HepG2 (cell line): ENCODE data around the gene MAP2K7. TPM values are rescaled to one million over a fixed set of nuclear protein-coding genes. Genes with fewer than 3 reads are reported as not detected.

Experiments used
- ATAC-seq: fragments of 200-7000 bp; cut with Tn5 transposase; 3 replicates; pipeline ENCODE4 v1.9.1; 2020; ENCODE audit warnings: mild to moderate bottlenecking, moderate library complexity
- BruUV-seq: library from RNA; stranded (reverse); fragments of 400-500 nt; replicated peaks from 2 replicates; lab custom pipeline; 2021; lab: Mats Ljungman, UMichigan
- CTCF ChIA-PET: fragments of 300-600 bp; formaldehyde crosslinking; extraction: SDS; loops from one replicate; lab custom pipeline; 2021; ENCODE audit warnings: low total read pairs, inconsistent platforms, low intra/inter-chr PET ratio; lab: Yijun Ruan, JAX
- POLR2A ChIA-PET: fragments of 350-600 bp; sonication (Branson Sonifier 250); formaldehyde crosslinking; loops from one replicate; lab custom pipeline; 2020; ENCODE audit warnings: antibody characterized with exemption, inconsistent platforms; lab: Yijun Ruan, JAX
- DNase-seq: peaks from one replicate; pipeline ENCODE4 v3.0.0-alpha.2; 2015; ENCODE audit warnings: low spot score
- FAIRE-seq: peaks from 3 replicates; lab custom pipeline; 2011; peaks lifted over from hg19 to GRCh38; lab: Jason Lieb, UNC
- H2AFZ ChIP-seq: one replicate; pipeline ENCODE4 v1.6.1; 2011; ENCODE audit warnings: low read length, inconsistent platforms
- H3K27ac ChIP-seq: fragments of 300-600 bp; 3 replicates; pipeline ENCODE4 v1.8.0; 2011; ENCODE audit warnings: mixed run types, mild to moderate bottlenecking, mixed read lengths, low read length, inconsistent platforms; ENCODE audit not compliant: insufficient read depth; ENCODE audit errors: extremely low read length
- H3K27me3 ChIP-seq, 2 experiments: fragments of 200-600 bp in 1 of 2; 2 replicates in 1 of 2; 3 replicates in 1 of 2; pipeline versions ENCODE4 v1.6.0 to v1.8.0; 2011; ENCODE audit warnings: low read length in 2 of 2, mild to moderate bottlenecking in 2 of 2, moderate library complexity in 2 of 2, inconsistent platforms in 1 of 2; ENCODE audit not compliant: insufficient read depth in 2 of 2, control insufficient read depth in 1 of 2
- H3K36me3 ChIP-seq, 2 experiments: fragments of 200-600 bp in 1 of 2; replicated peaks in 1 of 2; 2 replicates in 1 of 2; 3 replicates in 1 of 2; pipeline versions ENCODE4 v1.5.1 to v1.8.0; 2011; ENCODE audit warnings: low read length in 2 of 2, inconsistent platforms in 1 of 2; ENCODE audit not compliant: insufficient read depth in 2 of 2, control insufficient read depth in 1 of 2
- H3K4me1 ChIP-seq: 2 replicates; pipeline ENCODE4 v1.5.1; 2012; ENCODE audit warnings: low read length, inconsistent platforms; ENCODE audit not compliant: insufficient read depth
- H3K4me2 ChIP-seq: 2 replicates; pipeline ENCODE4 v1.6.0; 2011; ENCODE audit warnings: low read depth, low read length, inconsistent platforms
- H3K4me3 ChIP-seq, 3 experiments: fragments of 200-600 bp in 1 of 3; sonication (generic), shearing (Covaris generic) in 1 of 3; replicated peaks in 1 of 3; 2 replicates each; pipeline ENCODE4 v1.5.1; 2011 to 2016; ENCODE audit warnings: low read length in 3 of 3, inconsistent platforms in 2 of 3, low read depth in 2 of 3, mild to moderate bottlenecking in 2 of 3, control low read depth in 1 of 3, mixed read lengths in 1 of 3; ENCODE audit not compliant: insufficient read depth in 1 of 3
- H3K79me2 ChIP-seq: one replicate; pipeline ENCODE4 v1.6.1; 2011; ENCODE audit warnings: low read length, inconsistent platforms; ENCODE audit not compliant: insufficient read depth
- H3K9ac ChIP-seq: 2 replicates; pipeline ENCODE4 v1.6.0; 2011; ENCODE audit warnings: mild to moderate bottlenecking, low read depth, low read length, inconsistent platforms; ENCODE audit not compliant: insufficient read depth
- H3K9me3 ChIP-seq: 2 replicates; pipeline ENCODE4 v1.5.1; 2012; ENCODE audit warnings: mild to moderate bottlenecking, low read length
- H4K20me1 ChIP-seq: 2 replicates; pipeline ENCODE4 v1.6.0; 2011; ENCODE audit warnings: inconsistent platforms, mild to moderate bottlenecking, low read length, moderate library complexity; ENCODE audit not compliant: insufficient read depth
- HOXA5 ChIP-seq: sonication (generic); formaldehyde crosslinking; IDR thresholded peaks from 2 replicates; pipeline ENCODE4 v1.4.0; 2020; ENCODE audit warnings: missing genetic modification reagents
- KDM5B ChIP-seq: sonication (generic); formaldehyde crosslinking; IDR thresholded peaks from 2 replicates; pipeline ENCODE4 v1.4.0; 2020; ENCODE audit warnings: missing genetic modification reagents, mild to moderate bottlenecking, borderline replicate concordance
- KMT2B ChIP-seq: IDR thresholded peaks from 2 replicates; pipeline ENCODE4 v1.6.1; 2016; ENCODE audit warnings: missing genetic modification reagents, missing compliant biosample characterization
- PCBP2 ChIP-seq: fragments of 200-400 bp; formaldehyde crosslinking; optimal IDR thresholded peaks from 2 replicates; pipeline ENCODE3; 2018; ENCODE audit warnings: low read length, low read depth; ENCODE audit not compliant: poor library complexity, severe bottlenecking
- POLR2A ChIP-seq, 2 experiments: IDR thresholded peaks; 2 replicates each; pipeline ENCODE4 v1.6.1; 2011; ENCODE audit warnings: low read depth in 2 of 2, low read length in 2 of 2, mild to moderate bottlenecking in 1 of 2, moderate library complexity in 1 of 2; ENCODE audit not compliant: insufficient read depth in 1 of 2
- REPIN1 ChIP-seq: sonication (generic); formaldehyde crosslinking; IDR thresholded peaks from 2 replicates; pipeline ENCODE4 v1.8.0; 2022; ENCODE audit warnings: missing genetic modification reagents, low read depth, mild to moderate bottlenecking, borderline replicate concordance
- ZIK1 ChIP-seq: sonication (generic); formaldehyde crosslinking; IDR thresholded peaks from 2 replicates; pipeline ENCODE4 v1.5.0; 2020; ENCODE audit warnings: mild to moderate bottlenecking, low read depth, missing genetic modification reagents, borderline replicate concordance
- ZNF343 ChIP-seq: sonication (generic); formaldehyde crosslinking; IDR thresholded peaks from 2 replicates; pipeline ENCODE4 v1.4.0; 2020; ENCODE audit warnings: mild to moderate bottlenecking, missing genetic modification reagents
- WGBS: methylation state at CpG from one replicate; pipeline ENCODE4 v1.1.6; 2017; ENCODE audit warnings: low lambda C conversion rate; 5-methylcytosine and 5-hydroxymethylcytosine counted together
- in situ Hi-C: cut with HindIII; loops from 2 replicates; pipeline ENCODE4 v1.10.0; 2017; ENCODE audit warnings: low pct_unique_long_range_greater_than_20kb; ENCODE audit not compliant: extremely low pct_ligation_motif_present
- intact Hi-C: fragments of 100-400 bp; cut with micrococcal nuclease; formaldehyde crosslinking; loops from one replicate; pipeline ENCODE4 v1.10.0; 2022; ENCODE audit not compliant: unreplicated experiment
- polyA plus RNA-seq, 8 experiments: library from polyadenylated mRNA; depleted of rRNA in 3 of 8; stranded (reverse) in 7 of 8; unstranded in 1 of 8; fragments of >200 nt; fragmentation: Illumina TruSeq in 4 of 8; extraction: Trizol in 4 of 8; gene quantifications; 2 replicates each; pipeline versions ENCODE4 v1.2.1 to v1.2.3, GENCODE V29; 2011 to 2016; ENCODE audit warnings: low read depth in 4 of 8, missing spikeins in 1 of 8, mixed read lengths in 1 of 8; ENCODE audit not compliant: insufficient read depth in 1 of 8
- total RNA-seq, 5 experiments: library from RNA; depleted of rRNA; stranded (reverse); fragments of >200 nt; fragmentation: Illumina TruSeq; extraction: Trizol; gene quantifications; 2 replicates each; pipeline ENCODE4 v1.2.3, GENCODE V29; 2016; ENCODE audit warnings: low read depth in 1 of 5
- TF ChIP-seq, protein P1 (sequence below): IDR thresholded peaks from 2 replicates; pipeline ENCODE4 v1.6.1; 2012; ENCODE audit warnings: low read length, improper control_type of control experiment
- TF ChIP-seq, protein P2 (sequence below): sonication (generic); formaldehyde crosslinking; IDR thresholded peaks from 2 replicates; pipeline ENCODE4 v1.5.1; 2020; ENCODE audit warnings: missing genetic modification reagents, mild to moderate bottlenecking, borderline replicate concordance
- TF ChIP-seq, protein P3 (sequence below), 2 experiments: sonication (generic) in 1 of 2; formaldehyde crosslinking in 1 of 2; IDR thresholded peaks; 2 replicates each; pipeline versions ENCODE4 v1.6.1 to v1.9.0; 2014 to 2022; ENCODE audit warnings: antibody characterized with exemption in 1 of 2, borderline replicate concordance in 1 of 2, inconsistent platforms in 1 of 2, low read depth in 1 of 2, missing genetic modification reagents in 1 of 2

The MAP2K7 gene
- total and polyA plus RNA-seq, 2 of the 13 experiments (the other 11 are each of a cell fraction or from before 2014, with no cell fraction given) = 9.0 to 10.8 TPM

GRCh38 chr19:7915250-7916102 lies 11.8 kb downstream of the MAP2K7 start:
- intact Hi-C loops = no loop called here
- H3K9ac ChIP-seq = peak overlapping the region; percentile 52
- no peaks in the 10 kb centered on the region for H4K20me1 ChIP-seq
- peaks cover 4 to 13% of the 10 kb centered on the region in 2 experiments; a peak in 3 of 5 replicates for H3K36me3 ChIP-seq
- H3K27ac ChIP-seq = no peak overlapping the region
- no TSS peak for BruUV-seq
- peaks cover 33% of the 10 kb centered on the region for H3K4me1 ChIP-seq
- no peak for DNase-seq
- H3K9me3 ChIP-seq = no peaks in the 10 kb centered on the region
- H2AFZ ChIP-seq = no peak overlapping the region
- in situ Hi-C loops = no loop called here
- peak overlapping the region; percentile 40 to 70 (median 57); a peak in 4 of 6 replicates for H3K4me3 ChIP-seq
- no peak for FAIRE-seq
- H3K4me2 ChIP-seq = peak overlapping the region; percentile 89
- H3K27me3 ChIP-seq = no peaks in the 10 kb centered on the region; a peak in 1 of 5 replicates
- POLR2A ChIA-PET = interaction anchor here (1.1 to 6.4 kb wide), 3 partner anchors 9 to 28 kb away, joined by 3 to 83 read pairs (median 4); partner anchors contain the start of gene MAP2K7
- no peaks in the 10 kb centered on the region for H3K79me2 ChIP-seq
- no peak for ATAC-seq
- CTCF ChIA-PET = no interaction called here
- WGBS = 68% methylated on average over 17 of the region's 24 CpGs
- TF ChIP-seq, protein P1, sequence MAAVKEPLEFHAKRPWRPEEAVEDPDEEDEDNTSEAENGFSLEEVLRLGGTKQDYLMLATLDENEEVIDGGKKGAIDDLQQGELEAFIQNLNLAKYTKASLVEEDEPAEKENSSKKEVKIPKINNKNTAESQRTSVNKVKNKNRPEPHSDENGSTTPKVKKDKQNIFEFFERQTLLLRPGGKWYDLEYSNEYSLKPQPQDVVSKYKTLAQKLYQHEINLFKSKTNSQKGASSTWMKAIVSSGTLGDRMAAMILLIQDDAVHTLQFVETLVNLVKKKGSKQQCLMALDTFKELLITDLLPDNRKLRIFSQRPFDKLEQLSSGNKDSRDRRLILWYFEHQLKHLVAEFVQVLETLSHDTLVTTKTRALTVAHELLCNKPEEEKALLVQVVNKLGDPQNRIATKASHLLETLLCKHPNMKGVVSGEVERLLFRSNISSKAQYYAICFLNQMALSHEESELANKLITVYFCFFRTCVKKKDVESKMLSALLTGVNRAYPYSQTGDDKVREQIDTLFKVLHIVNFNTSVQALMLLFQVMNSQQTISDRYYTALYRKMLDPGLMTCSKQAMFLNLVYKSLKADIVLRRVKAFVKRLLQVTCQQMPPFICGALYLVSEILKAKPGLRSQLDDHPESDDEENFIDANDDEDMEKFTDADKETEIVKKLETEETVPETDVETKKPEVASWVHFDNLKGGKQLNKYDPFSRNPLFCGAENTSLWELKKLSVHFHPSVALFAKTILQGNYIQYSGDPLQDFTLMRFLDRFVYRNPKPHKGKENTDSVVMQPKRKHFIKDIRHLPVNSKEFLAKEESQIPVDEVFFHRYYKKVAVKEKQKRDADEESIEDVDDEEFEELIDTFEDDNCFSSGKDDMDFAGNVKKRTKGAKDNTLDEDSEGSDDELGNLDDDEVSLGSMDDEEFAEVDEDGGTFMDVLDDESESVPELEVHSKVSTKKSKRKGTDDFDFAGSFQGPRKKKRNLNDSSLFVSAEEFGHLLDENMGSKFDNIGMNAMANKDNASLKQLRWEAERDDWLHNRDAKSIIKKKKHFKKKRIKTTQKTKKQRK = no peak
- 0 out of 4 replicates have a peak, but pooled peaks of 1 of the 2 experiments have one; percentile 29 for TF ChIP-seq POLR2A (IDR thresholded peaks at IDR 0.05; ENCODE audit: insufficient read depth in 1 of 2, low read depth in 2 of 2, low read length in 2 of 2)
- no peak for TF ChIP-seq ZNF343 (CRISPR knock-in tag)
- TF ChIP-seq ZIK1 = 0 out of 2 replicates have a peak, but pooled peaks have one; percentile 9
- TF ChIP-seq KMT2B (CRISPR knock-in tag) = no peak
- TF ChIP-seq PCBP2 = no peak
- TF ChIP-seq, protein P2, sequence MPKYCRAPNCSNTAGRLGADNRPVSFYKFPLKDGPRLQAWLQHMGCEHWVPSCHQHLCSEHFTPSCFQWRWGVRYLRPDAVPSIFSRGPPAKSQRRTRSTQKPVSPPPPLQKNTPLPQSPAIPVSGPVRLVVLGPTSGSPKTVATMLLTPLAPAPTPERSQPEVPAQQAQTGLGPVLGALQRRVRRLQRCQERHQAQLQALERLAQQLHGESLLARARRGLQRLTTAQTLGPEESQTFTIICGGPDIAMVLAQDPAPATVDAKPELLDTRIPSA (CRISPR knock-in tag) = no peak
- TF ChIP-seq HOXA5 (CRISPR knock-in tag) = no peak
- TF ChIP-seq, protein P3, sequence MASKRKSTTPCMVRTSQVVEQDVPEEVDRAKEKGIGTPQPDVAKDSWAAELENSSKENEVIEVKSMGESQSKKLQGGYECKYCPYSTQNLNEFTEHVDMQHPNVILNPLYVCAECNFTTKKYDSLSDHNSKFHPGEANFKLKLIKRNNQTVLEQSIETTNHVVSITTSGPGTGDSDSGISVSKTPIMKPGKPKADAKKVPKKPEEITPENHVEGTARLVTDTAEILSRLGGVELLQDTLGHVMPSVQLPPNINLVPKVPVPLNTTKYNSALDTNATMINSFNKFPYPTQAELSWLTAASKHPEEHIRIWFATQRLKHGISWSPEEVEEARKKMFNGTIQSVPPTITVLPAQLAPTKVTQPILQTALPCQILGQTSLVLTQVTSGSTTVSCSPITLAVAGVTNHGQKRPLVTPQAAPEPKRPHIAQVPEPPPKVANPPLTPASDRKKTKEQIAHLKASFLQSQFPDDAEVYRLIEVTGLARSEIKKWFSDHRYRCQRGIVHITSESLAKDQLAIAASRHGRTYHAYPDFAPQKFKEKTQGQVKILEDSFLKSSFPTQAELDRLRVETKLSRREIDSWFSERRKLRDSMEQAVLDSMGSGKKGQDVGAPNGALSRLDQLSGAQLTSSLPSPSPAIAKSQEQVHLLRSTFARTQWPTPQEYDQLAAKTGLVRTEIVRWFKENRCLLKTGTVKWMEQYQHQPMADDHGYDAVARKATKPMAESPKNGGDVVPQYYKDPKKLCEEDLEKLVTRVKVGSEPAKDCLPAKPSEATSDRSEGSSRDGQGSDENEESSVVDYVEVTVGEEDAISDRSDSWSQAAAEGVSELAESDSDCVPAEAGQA (IDR thresholded peaks at IDR 0.05; ENCODE audit: low read depth) = no peak
- TF ChIP-seq, protein P3 (CRISPR knock-in tag; IDR thresholded peaks at IDR 0.05; ENCODE audit: borderline replicate concordance) = no peak
- TF ChIP-seq REPIN1 (CRISPR knock-in tag) = 0 out of 2 replicates have a peak, but pooled peaks have one; percentile 8
- TF ChIP-seq KDM5B (CRISPR knock-in tag) = no peak
